MM.1S (cell line): ENCODE data around the gene GUF1.

ENCODE experiments used
- DNase-seq: peaks from one replicate; pipeline ENCODE4 v3.0.0-alpha.2; 2015
- H2AFZ ChIP-seq: fragments of 300-600 bp; sonication (generic); 2 replicates; pipeline ENCODE4 v1.6.0; 2016; ENCODE audit warnings: antibody characterized with exemption, low read length
- H3F3A ChIP-seq: fragments of 300-600 bp; sonication (generic); 2 replicates; pipeline ENCODE4 v1.6.1; 2016; ENCODE audit warnings: mild to moderate bottlenecking, antibody characterized with exemption, low read length, moderate library complexity, mixed read lengths; ENCODE audit not compliant: insufficient read depth
- H3K27ac ChIP-seq: fragments of 300-600 bp; sonication (generic); 2 replicates; pipeline ENCODE4 v1.5.1; 2016; ENCODE audit warnings: mild to moderate bottlenecking, low read length
- H3K27me3 ChIP-seq: fragments of 300-600 bp; sonication (generic); replicated peaks from 2 replicates; pipeline ENCODE4 v1.6.0; 2016; ENCODE audit warnings: low read length; ENCODE audit not compliant: insufficient read depth
- H3K36me3 ChIP-seq: fragments of 300-600 bp; sonication (generic); replicated peaks from 2 replicates; pipeline ENCODE4 v1.6.1; 2016; ENCODE audit warnings: mild to moderate bottlenecking, low read length, mixed read lengths; ENCODE audit not compliant: insufficient read depth
- H3K4me1 ChIP-seq: fragments of 300-600 bp; sonication (generic); 2 replicates; pipeline ENCODE4 v1.6.1; 2016; ENCODE audit warnings: low read length, mixed read lengths
- H3K4me2 ChIP-seq: fragments of 300-600 bp; sonication (generic); 2 replicates; pipeline ENCODE4 v1.6.0; 2016; ENCODE audit warnings: low read depth, low read length
- H3K4me3 ChIP-seq: fragments of 300-600 bp; sonication (generic); 2 replicates; pipeline ENCODE4 v1.5.1; 2016; ENCODE audit warnings: low read length, mixed read lengths
- H3K79me2 ChIP-seq: fragments of 300-600 bp; sonication (generic); 2 replicates; pipeline ENCODE4 v1.6.1; 2016; ENCODE audit warnings: mixed run types, low read length, mixed read lengths
- H3K9ac ChIP-seq: fragments of 300-600 bp; sonication (generic); 2 replicates; pipeline ENCODE4 v1.6.1; 2016; ENCODE audit warnings: low read length, mixed read lengths
- H3K9me2 ChIP-seq: fragments of 300-600 bp; sonication (generic); replicated peaks from 2 replicates; pipeline ENCODE4 v1.6.1; 2016; ENCODE audit warnings: mild to moderate bottlenecking, low read length, mixed read lengths; ENCODE audit not compliant: insufficient read depth
- H3K9me3 ChIP-seq: fragments of 300-600 bp; sonication (generic); replicated peaks from 2 replicates; pipeline ENCODE4 v1.6.1; 2016; ENCODE audit warnings: mild to moderate bottlenecking, low read length, mixed read lengths; ENCODE audit not compliant: insufficient read depth
- H4K20me1 ChIP-seq: fragments of 300-600 bp; sonication (generic); 2 replicates; pipeline ENCODE4 v1.6.1; 2016; ENCODE audit warnings: mild to moderate bottlenecking, low read length, moderate library complexity, mixed read lengths; ENCODE audit not compliant: insufficient read depth
- EZH2 ChIP-seq: fragments of 300-600 bp; sonication (generic); optimal IDR thresholded peaks from 2 replicates; pipeline ENCODE3; 2017; ENCODE audit warnings: low read depth, mild to moderate bottlenecking, antibody characterized with exemption, low read length, mixed read lengths
- EZH2phosphoT487 ChIP-seq: fragments of 300-600 bp; sonication (generic); IDR thresholded peaks from 2 replicates; pipeline ENCODE4 v1.6.1; 2018; ENCODE audit warnings: antibody characterized with exemption, low read length
- TF ChIP-seq, protein P1 (sequence below): fragments of 300-600 bp; sonication (generic); IDR thresholded peaks from 2 replicates; pipeline ENCODE4 v1.5.1; 2016; ENCODE audit warnings: antibody characterized with exemption, low read length, mixed read lengths

The GUF1 gene

DNA sequence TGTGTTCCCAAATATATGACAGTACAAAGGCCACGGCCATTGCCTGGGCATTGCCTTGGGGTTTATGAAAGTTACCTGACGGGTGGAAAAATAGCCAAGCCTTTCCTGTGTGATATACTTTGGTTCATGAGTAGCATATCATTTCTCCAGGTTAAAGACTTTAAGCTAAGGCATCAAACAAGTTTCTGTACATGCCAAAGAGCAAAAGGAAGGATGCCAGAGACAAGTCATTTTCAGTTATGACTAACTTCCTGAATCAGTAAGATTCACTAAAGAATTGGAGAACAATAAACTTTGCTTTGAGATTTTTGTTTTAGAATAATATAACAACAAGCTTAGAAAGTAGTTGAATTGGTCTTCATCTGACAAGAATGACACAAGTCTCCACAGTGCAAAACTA, 9.7 kb upstream of the GUF1 start:
- Histone ChIP-seq H3K79me2 (no peaks in the 10 kb centered on the region), H3K9me2 (no peaks in the 10 kb centered on the region)
- TF ChIP-seq EZH2 (no peak), EZH2phosphoT487 (no peak)
- TF ChIP-seq, protein P1, sequence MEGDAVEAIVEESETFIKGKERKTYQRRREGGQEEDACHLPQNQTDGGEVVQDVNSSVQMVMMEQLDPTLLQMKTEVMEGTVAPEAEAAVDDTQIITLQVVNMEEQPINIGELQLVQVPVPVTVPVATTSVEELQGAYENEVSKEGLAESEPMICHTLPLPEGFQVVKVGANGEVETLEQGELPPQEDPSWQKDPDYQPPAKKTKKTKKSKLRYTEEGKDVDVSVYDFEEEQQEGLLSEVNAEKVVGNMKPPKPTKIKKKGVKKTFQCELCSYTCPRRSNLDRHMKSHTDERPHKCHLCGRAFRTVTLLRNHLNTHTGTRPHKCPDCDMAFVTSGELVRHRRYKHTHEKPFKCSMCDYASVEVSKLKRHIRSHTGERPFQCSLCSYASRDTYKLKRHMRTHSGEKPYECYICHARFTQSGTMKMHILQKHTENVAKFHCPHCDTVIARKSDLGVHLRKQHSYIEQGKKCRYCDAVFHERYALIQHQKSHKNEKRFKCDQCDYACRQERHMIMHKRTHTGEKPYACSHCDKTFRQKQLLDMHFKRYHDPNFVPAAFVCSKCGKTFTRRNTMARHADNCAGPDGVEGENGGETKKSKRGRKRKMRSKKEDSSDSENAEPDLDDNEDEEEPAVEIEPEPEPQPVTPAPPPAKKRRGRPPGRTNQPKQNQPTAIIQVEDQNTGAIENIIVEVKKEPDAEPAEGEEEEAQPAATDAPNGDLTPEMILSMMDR, result no peak

DNA sequence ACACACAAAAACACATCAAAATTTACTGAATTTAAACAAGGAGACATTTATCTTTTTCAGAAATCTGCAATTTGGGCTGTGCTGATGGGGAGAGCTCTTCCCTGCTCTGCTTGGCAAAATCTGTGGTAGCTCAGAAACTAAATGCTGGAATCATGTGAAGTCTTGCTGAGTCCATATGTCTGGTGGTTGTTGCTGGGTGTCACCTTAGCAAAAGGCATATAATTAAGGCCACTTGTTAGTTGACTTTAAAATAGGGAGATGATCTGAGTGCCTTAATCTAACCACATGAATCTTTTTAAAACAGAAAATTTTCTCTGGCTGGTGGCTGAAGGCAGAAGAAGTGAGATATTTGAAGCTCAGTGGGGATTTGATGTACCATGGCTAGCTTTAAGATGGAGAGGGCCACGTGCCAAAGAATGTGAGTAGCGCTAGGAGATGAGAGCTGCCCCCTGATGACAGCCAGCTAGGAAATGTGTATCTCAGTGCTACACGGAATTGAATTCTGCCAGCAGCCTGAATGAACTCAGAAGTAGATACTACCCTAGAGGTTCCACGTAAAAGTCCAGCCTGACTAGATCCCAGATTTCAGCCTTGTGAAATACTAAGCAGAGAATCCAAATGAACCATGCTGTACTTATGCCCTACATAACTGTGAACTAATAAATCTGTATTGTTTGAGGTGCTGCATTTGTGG, 7.6 kb upstream of the GUF1 start:
- Histone ChIP-seq H3K9ac (no peak overlapping the region), H3K9me3 (no peaks in the 10 kb centered on the region), H3K79me2 (no peaks in the 10 kb centered on the region), H3F3A (no peaks in the 10 kb centered on the region), H2AFZ (no peak overlapping the region), H3K9me2 (no peaks in the 10 kb centered on the region), H4K20me1 (no peaks in the 10 kb centered on the region), H3K4me2 (no peak overlapping the region), H3K4me3 (no peak overlapping the region), H3K27me3 (no peaks in the 10 kb centered on the region), H3K27ac (no peak overlapping the region), H3K36me3 (no peaks in the 10 kb centered on the region), H3K4me1 (no peaks in the 10 kb centered on the region)
- no peak for DNase-seq
- TF ChIP-seq EZH2 (no peak), EZH2phosphoT487 (no peak)
- TF ChIP-seq, protein P1, result no peak

More for the DNA sequence above, 9.7 kb upstream of the GUF1 start:
- Histone ChIP-seq H3K4me3 (no peak overlapping the region), H3F3A (no peaks in the 10 kb centered on the region), H2AFZ (no peak overlapping the region), H3K27me3 (no peaks in the 10 kb centered on the region), H4K20me1 (no peaks in the 10 kb centered on the region), H3K4me1 (no peaks in the 10 kb centered on the region), H3K9ac (no peak overlapping the region), H3K4me2 (no peak overlapping the region), H3K9me3 (no peaks in the 10 kb centered on the region), H3K36me3 (no peaks in the 10 kb centered on the region), H3K27ac (no peak overlapping the region)
- no peak for DNase-seq

- Histone ChIP-seq H3K4me2 (no peak overlapping the region), H3K36me3 (no peaks in the 10 kb centered on the region), H3K27ac (no peak overlapping the region), H3K9me2 (no peaks in the 10 kb centered on the region), H4K20me1 (no peaks in the 10 kb centered on the region), H3K79me2 (no peaks in the 10 kb centered on the region), H3F3A (no peaks in the 10 kb centered on the region), H3K4me3 (no peak overlapping the region), H3K4me1 (no peaks in the 10 kb centered on the region), H3K9me3 (no peaks in the 10 kb centered on the region), H3K27me3 (no peaks in the 10 kb centered on the region), H3K9ac (no peak overlapping the region), H2AFZ (no peak overlapping the region)
- no peak for TF ChIP-seq EZH2phosphoT487
- TF ChIP-seq, protein P1, result no peak
- no peak for TF ChIP-seq EZH2
- no peak for DNase-seq
Observed at GRCh38 chr4:44671636-44672035, 6.6 kb upstream of the GUF1 start.
